Neuronal stem cell (in vitro differentiated cells): ENCODE results near the gene CDC42BPA.

Experiments
- DNase-seq: peaks from one replicate; pipeline ENCODE4 v3.0.0-alpha.2; 2013; ENCODE audit warnings: low spot score
- H2AFZ ChIP-seq: one replicate; pipeline ENCODE4 v1.6.1; 2013; ENCODE audit warnings: mild to moderate bottlenecking, low read length, inconsistent platforms
- H2AK5ac ChIP-seq: 2 replicates; pipeline ENCODE4 v1.6.1; 2013; ENCODE audit warnings: low read depth, mild to moderate bottlenecking, inconsistent platforms, low read length, moderate library complexity, mixed read lengths
- H2BK120ac ChIP-seq: 2 replicates; pipeline ENCODE4 v1.6.1; 2013; ENCODE audit warnings: low read depth, mild to moderate bottlenecking, inconsistent platforms, low read length, moderate library complexity, mixed read lengths
- H2BK12ac ChIP-seq: one replicate; pipeline ENCODE4 v1.6.1; 2013; ENCODE audit warnings: low read length, inconsistent platforms
- H2BK15ac ChIP-seq: 2 replicates; pipeline ENCODE4 v1.6.1; 2013; ENCODE audit warnings: mild to moderate bottlenecking, low read length, inconsistent platforms, mixed read lengths
- H2BK5ac ChIP-seq: one replicate; pipeline ENCODE4 v1.6.1; 2013; ENCODE audit warnings: inconsistent platforms, mild to moderate bottlenecking, low read length, moderate library complexity
- H3K14ac ChIP-seq: one replicate; pipeline ENCODE4 v1.6.1; 2013; ENCODE audit warnings: low read length, inconsistent platforms
- H3K18ac ChIP-seq: 2 replicates; pipeline ENCODE4 v1.6.1; 2013; ENCODE audit warnings: low read length, inconsistent platforms
- H3K23ac ChIP-seq: 2 replicates; pipeline ENCODE4 v1.6.1; 2013; ENCODE audit warnings: low read depth, mild to moderate bottlenecking, mixed read lengths, low read length, inconsistent platforms; ENCODE audit not compliant: poor library complexity
- H3K27ac ChIP-seq: replicated peaks from 3 replicates; pipeline ENCODE4 v1.5.1; 2013; ENCODE audit warnings: low read length, inconsistent platforms
- H3K27me3 ChIP-seq, 3 experiments: 2 replicates each; pipeline ENCODE4 v1.6.1; 2013; ENCODE audit warnings: low read length in 3 of 3, mild to moderate bottlenecking in 2 of 3, inconsistent platforms in 1 of 3, low read depth in 1 of 3, mixed read lengths in 1 of 3, moderate library complexity in 1 of 3; ENCODE audit not compliant: control insufficient read depth in 3 of 3, insufficient read depth in 3 of 3
- H3K36me3 ChIP-seq, 2 donors: replicated peaks in 1 of 2; 2 replicates each; pipeline ENCODE4 v1.6.1; 2013; ENCODE audit warnings: low read length in 2 of 2; ENCODE audit not compliant: control insufficient read depth in 2 of 2, insufficient read depth in 2 of 2
- H3K4ac ChIP-seq: 2 replicates; pipeline ENCODE4 v1.6.1; 2013; ENCODE audit warnings: inconsistent platforms, mild to moderate bottlenecking, low read length, moderate library complexity
- H3K4me1 ChIP-seq, 2 donors: 1 replicate in 1 of 2; 2 replicates in 1 of 2; pipeline ENCODE4 v1.6.1; 2013; ENCODE audit warnings: low read length in 2 of 2, low read depth in 1 of 2; ENCODE audit not compliant: control insufficient read depth in 2 of 2, insufficient read depth in 1 of 2
- H3K4me2 ChIP-seq: one replicate; pipeline ENCODE4 v1.6.1; 2013; ENCODE audit warnings: mild to moderate bottlenecking, low read length, inconsistent platforms; ENCODE audit not compliant: insufficient read depth, poor library complexity, severe bottlenecking
- H3K4me3 ChIP-seq, 2 donors: 2 replicates each; pipeline ENCODE4 v1.5.1; 2013; ENCODE audit warnings: low read length in 2 of 2, mild to moderate bottlenecking in 2 of 2, inconsistent platforms in 1 of 2, moderate library complexity in 1 of 2
- H3K79me1 ChIP-seq: one replicate; pipeline ENCODE4 v1.6.1; 2013; ENCODE audit warnings: low read depth, mild to moderate bottlenecking, inconsistent platforms, low read length, moderate library complexity
- H3K9ac ChIP-seq: one replicate; pipeline ENCODE4 v1.6.1; 2013; ENCODE audit warnings: mild to moderate bottlenecking, low read depth, low read length, inconsistent platforms; ENCODE audit not compliant: poor library complexity
- H3K9me3 ChIP-seq, 2 donors: replicated peaks in 1 of 2; 2 replicates each; pipeline versions ENCODE3 to v1.6.1; 2013; ENCODE audit warnings: low read length in 2 of 2, mild to moderate bottlenecking in 2 of 2, inconsistent platforms in 1 of 2, low read depth in 1 of 2, mixed read lengths in 1 of 2, moderate library complexity in 1 of 2; ENCODE audit not compliant: control insufficient read depth in 2 of 2, insufficient read depth in 1 of 2
- H4K8ac ChIP-seq: one replicate; pipeline ENCODE4 v1.6.1; 2013; ENCODE audit warnings: low read depth, mild to moderate bottlenecking, inconsistent platforms, low read length, moderate library complexity
- H4K91ac ChIP-seq: one replicate; pipeline ENCODE4 v1.6.1; 2013; ENCODE audit warnings: low read length, low read depth, mild to moderate bottlenecking, inconsistent platforms; ENCODE audit not compliant: poor library complexity
- WGBS, 2 donors: extraction: QIAGEN DNeasy Blood & Tissue Kit; methylation state at CpG; one replicate each; pipeline ENCODE4 v1.1.7; 2013; ENCODE audit warnings: missing lambda C conversion rate in 2 of 2, mixed read lengths in 1 of 2; ENCODE audit not compliant: insufficient read length in 2 of 2, insufficient replicate concordance in 1 of 2; ENCODE audit errors: extremely low coverage in 2 of 2; 5-methylcytosine and 5-hydroxymethylcytosine counted together

Gene CDC42BPA

DNA sequence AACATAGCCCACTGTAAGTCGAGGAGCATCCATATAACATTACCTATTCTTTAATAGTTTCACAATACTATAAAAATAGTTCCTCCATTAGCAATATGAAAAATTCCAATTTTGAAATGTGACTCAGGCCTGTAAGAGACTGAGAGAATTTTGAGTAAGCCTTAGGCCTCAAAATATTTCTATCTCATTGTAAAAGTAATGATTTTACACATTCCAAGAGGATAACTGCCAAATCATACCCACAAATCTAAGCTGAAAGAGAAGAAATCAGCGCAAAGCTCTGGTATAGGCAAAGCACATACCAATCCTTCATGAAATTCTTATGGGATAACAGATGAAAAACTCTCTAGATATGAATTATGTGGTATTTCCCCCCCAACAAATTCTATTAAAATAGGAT, 144.1 kb downstream of the CDC42BPA start:
- DNase-seq: no peak
- Histone ChIP-seq H3K27ac (no peak overlapping the region), H3K4me2 (no peak overlapping the region), H3K9me3 (no peaks in the 10 kb centered on the region), H3K36me3 (peaks cover 0 to 5% of the 10 kb centered on the region in 2 donors), H2BK15ac (no peak overlapping the region), H3K14ac (no peak overlapping the region), H3K18ac (no peak overlapping the region), H3K79me1 (peaks cover 2% of the 10 kb centered on the region), H3K4me1 (no peaks in the 10 kb centered on the region), H3K27me3 (no peaks in the 10 kb centered on the region), H4K8ac (no peak overlapping the region), H3K4me3 (no peak overlapping the region), H3K23ac (no peak overlapping the region), H2BK120ac (no peak overlapping the region), H3K9ac (no peak overlapping the region), H2BK12ac (no peak overlapping the region), H3K4ac (no peak overlapping the region), H2BK5ac (no peak overlapping the region), H4K91ac (no peak overlapping the region), H2AK5ac (no peak overlapping the region), H2AFZ (no peak overlapping the region)
- WGBS, 2 donors: no CpG with 5 or more reads among the region's 2 CpGs

DNA sequence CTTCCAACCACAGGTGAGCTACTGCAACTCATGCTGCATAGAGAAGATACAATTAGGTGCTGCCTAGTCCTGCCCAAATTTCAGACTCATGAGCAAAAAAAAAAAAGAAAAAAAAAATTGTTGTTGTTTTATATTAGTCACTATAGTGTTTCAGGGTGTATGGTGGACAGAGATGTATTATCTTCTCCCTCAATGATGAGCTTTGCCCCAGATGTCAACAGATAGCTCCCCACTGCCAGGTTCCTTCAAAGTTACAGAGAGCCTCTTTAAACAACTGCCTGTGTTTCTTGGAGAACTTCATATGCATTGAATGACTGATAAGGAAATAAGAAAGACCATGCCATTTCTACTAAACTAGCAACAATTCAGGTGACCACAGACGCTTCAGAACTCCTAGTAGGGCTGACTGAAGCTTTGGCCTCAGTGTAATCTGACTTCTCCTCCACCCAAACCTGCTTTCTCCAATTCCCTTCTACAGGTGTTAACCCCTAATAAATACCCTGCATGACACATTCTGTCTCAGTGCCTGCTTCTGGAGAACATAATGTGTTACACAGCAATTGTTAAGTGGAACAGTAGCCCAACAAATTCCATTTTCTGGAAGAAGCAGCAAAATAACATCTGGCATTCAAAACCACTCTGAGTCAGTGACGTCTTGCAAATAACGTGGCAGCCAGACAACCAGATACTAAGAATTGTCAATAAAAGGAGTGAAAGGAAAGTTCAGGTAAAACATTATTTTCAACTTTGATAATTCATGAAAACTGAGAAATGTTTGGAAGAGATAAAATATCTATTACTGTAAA, 147.7 kb downstream of the CDC42BPA start:
- Histone ChIP-seq H3K18ac (no peak overlapping the region), H3K27ac (no peak overlapping the region), H3K27me3 (no peaks in the 10 kb centered on the region), H2BK5ac (no peak overlapping the region), H3K4me1 (no peaks in the 10 kb centered on the region), H2BK12ac (no peak overlapping the region), H2AFZ (no peak overlapping the region), H2BK15ac (no peak overlapping the region), H3K4me3 (no peak overlapping the region), H3K4ac (no peak overlapping the region), H3K9ac (no peak overlapping the region), H4K8ac (no peak overlapping the region), H3K14ac (no peak overlapping the region), H3K23ac (no peak overlapping the region), H4K91ac (no peak overlapping the region), H3K79me1 (peaks cover 2% of the 10 kb centered on the region), H3K4me2 (no peak overlapping the region), H2AK5ac (no peak overlapping the region), H3K9me3 (no peaks in the 10 kb centered on the region), H3K36me3 (no peaks in the 10 kb centered on the region), H2BK120ac (no peak overlapping the region)
- no peak for DNase-seq
- no CpG with 5 or more reads among the region's 3 CpGs for WGBS, 2 donors

DNA sequence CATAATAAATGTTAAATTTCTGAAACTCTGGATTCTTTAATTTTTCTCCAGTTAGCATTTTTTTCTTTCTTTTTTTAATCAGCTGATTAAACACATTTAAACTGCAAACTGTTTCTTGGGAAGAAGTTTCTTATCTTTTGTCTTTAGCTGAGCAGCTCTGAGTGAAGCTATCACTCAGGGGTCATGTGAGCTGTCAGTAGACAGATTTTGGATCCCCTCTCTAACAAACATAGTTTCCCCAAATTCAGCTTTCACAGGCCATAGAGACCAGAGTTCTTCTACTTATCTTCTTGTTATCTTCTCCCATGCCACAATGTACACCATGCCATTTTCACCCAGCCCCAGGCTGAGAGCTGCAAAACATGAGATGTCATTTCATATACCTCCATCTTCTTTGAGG, 148.9 kb downstream of the CDC42BPA start:
- Histone ChIP-seq H3K9me3 (no peaks in the 10 kb centered on the region), H3K14ac (no peak overlapping the region), H2AK5ac (no peak overlapping the region), H3K4me3 (no peak overlapping the region), H4K91ac (no peak overlapping the region), H3K27me3 (no peaks in the 10 kb centered on the region), H3K23ac (no peak overlapping the region), H2BK120ac (no peak overlapping the region), H2AFZ (no peak overlapping the region), H3K4me2 (no peak overlapping the region), H3K4ac (no peak overlapping the region), H3K27ac (no peak overlapping the region), H4K8ac (no peak overlapping the region), H3K79me1 (peaks cover 2% of the 10 kb centered on the region), H2BK5ac (no peak overlapping the region), H2BK15ac (no peak overlapping the region), H3K4me1 (no peaks in the 10 kb centered on the region), H3K9ac (no peak overlapping the region), H3K18ac (no peak overlapping the region), H3K36me3 (no peaks in the 10 kb centered on the region), H2BK12ac (no peak overlapping the region)
- DNase-seq: no peak

- H2AK5ac ChIP-seq: no peak overlapping the region
- H4K8ac ChIP-seq: no peak overlapping the region
- no CpG with 5 or more reads among the region's 2 CpGs for WGBS, 2 donors
- no peak overlapping the region for H2BK15ac ChIP-seq
- no peak overlapping the region for H3K4ac ChIP-seq
- H3K27ac ChIP-seq: no peak overlapping the region
- no peak overlapping the region for H3K4me2 ChIP-seq
- H2BK120ac ChIP-seq: no peak overlapping the region
- H3K14ac ChIP-seq: no peak overlapping the region
- no peak overlapping the region for H3K4me3 ChIP-seq
- DNase-seq: no peak
- no peak overlapping the region for H2BK5ac ChIP-seq
- no peak overlapping the region for H2AFZ ChIP-seq
- no peak overlapping the region for H3K9ac ChIP-seq
- H2BK12ac ChIP-seq: no peak overlapping the region
- H3K23ac ChIP-seq: no peak overlapping the region
- H3K79me1 ChIP-seq: peaks cover 2% of the 10 kb centered on the region
- no peak overlapping the region for H4K91ac ChIP-seq
- no peaks in the 10 kb centered on the region for H3K9me3 ChIP-seq
- no peaks in the 10 kb centered on the region for H3K36me3 ChIP-seq
- no peak overlapping the region for H3K18ac ChIP-seq
- no peaks in the 10 kb centered on the region for H3K27me3 ChIP-seq
- no peaks in the 10 kb centered on the region for H3K4me1 ChIP-seq
Measured at GRCh38 chr1:227167276-227168101, 150.8 kb downstream of the CDC42BPA start.
